Breast epithelium (tissue), 3 donors: ENCODE measurements around the gene ELMO2.

Experiments
- CTCF ChIP-seq, 3 donors: fragments of 450-650 bp; IDR thresholded peaks; one replicate each; pipeline ENCODE4 v1.5.1; 2016 to 2017; ENCODE audit warnings: antibody characterized with exemption in 3 of 3, mild to moderate bottlenecking in 3 of 3, moderate library complexity in 3 of 3
- POLR2A ChIP-seq: fragments of 450-650 bp; IDR thresholded peaks from one replicate; pipeline ENCODE4 v1.6.1; 2016; ENCODE audit warnings: antibody characterized with exemption, mild to moderate bottlenecking, moderate library complexity
- POLR2AphosphoS5 ChIP-seq, 3 donors: sonication (generic); formaldehyde crosslinking; IDR thresholded peaks; one replicate each; pipeline ENCODE4 v1.6.1; 2017; ENCODE audit warnings: antibody characterized with exemption in 3 of 3

DNA sequence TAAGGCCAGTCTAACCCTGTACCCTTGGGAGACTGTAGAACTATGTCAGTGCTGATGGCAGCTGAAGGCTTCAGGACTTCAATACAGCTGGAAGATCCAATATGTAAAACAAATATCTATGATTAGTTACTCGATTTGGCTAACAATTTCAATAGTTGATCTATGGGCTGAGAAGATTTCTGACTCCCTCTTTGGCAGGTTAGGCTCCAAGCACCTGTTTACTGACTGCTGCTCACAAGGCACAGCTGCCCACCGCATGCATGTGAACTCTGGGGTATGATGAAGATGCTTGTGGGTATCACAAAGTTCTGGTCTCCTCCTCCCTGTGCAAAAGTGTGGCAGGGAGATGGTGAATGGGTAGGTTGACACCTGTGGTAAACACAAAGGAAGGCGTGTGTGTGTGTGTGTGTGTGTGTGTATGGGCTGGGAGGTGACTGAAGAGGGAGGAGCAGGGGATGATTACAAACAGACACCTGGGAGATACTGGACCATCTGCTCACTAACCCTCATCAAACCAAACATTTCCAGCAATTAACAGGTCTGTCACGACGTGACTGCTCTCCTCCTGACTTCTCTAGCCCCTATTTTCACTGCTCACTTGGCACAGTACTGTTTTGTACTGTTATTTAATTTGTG is 18.1 kb downstream of the ELMO2 start:
- no peak for TF ChIP-seq CTCF (IDR thresholded peaks at IDR 0.05)
- TF ChIP-seq POLR2AphosphoS5 (IDR thresholded peaks at IDR 0.05): no peak
- TF ChIP-seq POLR2A: no peak
